WTC11 (cell line): ENCODE data around the gene LMLN. TPM values are rescaled to one million over a fixed set of nuclear protein-coding genes. Genes with fewer than 3 reads are reported as not detected.

Experiments
- ATAC-seq: fragments of 200-7000 bp; cut with Tn5 transposase; 2 replicates; pipeline ENCODE4 v1.10.0; 2021; ENCODE audit warnings: mild to moderate bottlenecking, moderate library complexity
- CTCF ChIA-PET: fragments of 300-600 bp; sonication (Branson Sonifier 250); formaldehyde crosslinking; loops from one replicate; lab custom pipeline; 2021; ENCODE audit warnings: antibody characterized with exemption; lab: Charles Lee
- POLR2A ChIA-PET: fragments of 350-600 bp; sonication (Branson Sonifier 250); formaldehyde crosslinking; loops from one replicate; lab custom pipeline; 2021; ENCODE audit warnings: antibody characterized with exemption; lab: Charles Lee
- DNase-seq: peaks from one replicate; pipeline ENCODE4 v3.0.0; 2021; ENCODE audit warnings: low spot score
- H3K27ac Mint-ChIP-seq: 2 replicates; pipeline ENCODE4 v1.8.0; 2021; ENCODE audit warnings: mixed read lengths
- H3K27me3 Mint-ChIP-seq: 2 replicates; pipeline ENCODE4 v1.8.0; 2021; ENCODE audit warnings: low read depth, mild to moderate bottlenecking, moderate library complexity, mixed read lengths
- H3K36me3 Mint-ChIP-seq: 2 replicates; pipeline ENCODE4 v1.8.0; 2021; ENCODE audit warnings: mixed read lengths
- H3K4me1 Mint-ChIP-seq: 2 replicates; pipeline ENCODE4 v1.8.0; 2022; ENCODE audit warnings: mixed read lengths
- H3K4me3 Mint-ChIP-seq: 2 replicates; pipeline ENCODE4 v1.8.0; 2021; ENCODE audit warnings: mild to moderate bottlenecking, moderate library complexity, mixed read lengths
- H3K9me3 Mint-ChIP-seq: 2 replicates; pipeline ENCODE4 v1.8.0; 2021; ENCODE audit warnings: mixed read lengths
- ATF1 ChIP-seq: sonication (generic); formaldehyde crosslinking; IDR thresholded peaks from 2 replicates; pipeline ENCODE4 v1.8.1; 2023; ENCODE audit warnings: mild to moderate bottlenecking, moderate library complexity, missing genetic modification reagents
- FOXJ3 ChIP-seq: sonication (generic); formaldehyde crosslinking; IDR thresholded peaks from 2 replicates; pipeline ENCODE4 v1.9.0; 2021; ENCODE audit warnings: missing genetic modification reagents, mild to moderate bottlenecking, borderline replicate concordance
- FOXK1 ChIP-seq: sonication (generic); formaldehyde crosslinking; IDR thresholded peaks from 2 replicates; pipeline ENCODE4 v1.8.0; 2022; ENCODE audit warnings: mild to moderate bottlenecking, moderate library complexity, missing genetic modification reagents
- IRF2 ChIP-seq: sonication (generic); formaldehyde crosslinking; IDR thresholded peaks from 2 replicates; pipeline ENCODE4 v1.8.0; 2022; ENCODE audit warnings: low read depth, missing genetic modification reagents, borderline replicate concordance
- OVOL2 ChIP-seq: fragments of 250-450 bp; sonication (Bioruptor Pico); IDR thresholded peaks from 2 replicates; pipeline ENCODE4 v1.9.0; 2021; ENCODE audit warnings: mild to moderate bottlenecking, borderline replicate concordance
- TCF7 ChIP-seq: sonication (generic); formaldehyde crosslinking; IDR thresholded peaks from 2 replicates; pipeline ENCODE4 v1.8.0; 2022; ENCODE audit warnings: mild to moderate bottlenecking, low read depth, missing genetic modification reagents, moderate library complexity
- ZBTB21 ChIP-seq: sonication (generic); formaldehyde crosslinking; IDR thresholded peaks from 2 replicates; pipeline ENCODE4 v1.8.1; 2023; ENCODE audit warnings: mild to moderate bottlenecking, missing genetic modification reagents, borderline replicate concordance
- ZNF121 ChIP-seq: sonication (generic); formaldehyde crosslinking; IDR thresholded peaks from 2 replicates; pipeline ENCODE4 v1.8.0; 2023; ENCODE audit warnings: missing genetic modification reagents
- ZNF219 ChIP-seq: sonication (generic); formaldehyde crosslinking; IDR thresholded peaks from 2 replicates; pipeline ENCODE4 v1.8.0; 2023; ENCODE audit warnings: missing genetic modification reagents, mild to moderate bottlenecking, borderline replicate concordance
- ZNF317 ChIP-seq: sonication (generic); formaldehyde crosslinking; IDR thresholded peaks from 2 replicates; pipeline ENCODE4 v1.8.1; 2023; ENCODE audit warnings: low read depth, mild to moderate bottlenecking, moderate library complexity, missing genetic modification reagents, borderline replicate concordance
- total RNA-seq: library from RNA; stranded (reverse); gene quantifications from 3 replicates; pipeline ENCODE4 v1.2.3, GENCODE V29; 2021
- TF ChIP-seq, protein P1 (sequence below): sonication (generic); formaldehyde crosslinking; IDR thresholded peaks from 2 replicates; pipeline ENCODE4 v1.8.1; 2023; ENCODE audit warnings: mild to moderate bottlenecking, missing genetic modification reagents
- TF ChIP-seq, protein P2 (sequence below): sonication (generic); formaldehyde crosslinking; IDR thresholded peaks from 2 replicates; pipeline ENCODE4 v1.8.0; 2023; ENCODE audit warnings: missing genetic modification reagents, mild to moderate bottlenecking, borderline replicate concordance
- TF ChIP-seq, protein P3 (sequence below): sonication (generic); formaldehyde crosslinking; IDR thresholded peaks from 2 replicates; pipeline ENCODE4 v1.8.1; 2023; ENCODE audit warnings: mild to moderate bottlenecking, missing genetic modification reagents, moderate library complexity
- TF ChIP-seq, protein P4 (sequence below): fragments of 250-450 bp; sonication (Bioruptor Pico); IDR thresholded peaks from 2 replicates; pipeline ENCODE4 v1.9.0; 2021; ENCODE audit warnings: mild to moderate bottlenecking, borderline replicate concordance
- TF ChIP-seq, protein P5 (sequence below): sonication (generic); formaldehyde crosslinking; IDR thresholded peaks from 2 replicates; pipeline ENCODE4 v1.8.1; 2023; ENCODE audit warnings: mild to moderate bottlenecking, missing genetic modification reagents, moderate library complexity

The LMLN gene
- total RNA-seq, 1 experiment from 2014 or later, result 5.2 TPM

DNA sequence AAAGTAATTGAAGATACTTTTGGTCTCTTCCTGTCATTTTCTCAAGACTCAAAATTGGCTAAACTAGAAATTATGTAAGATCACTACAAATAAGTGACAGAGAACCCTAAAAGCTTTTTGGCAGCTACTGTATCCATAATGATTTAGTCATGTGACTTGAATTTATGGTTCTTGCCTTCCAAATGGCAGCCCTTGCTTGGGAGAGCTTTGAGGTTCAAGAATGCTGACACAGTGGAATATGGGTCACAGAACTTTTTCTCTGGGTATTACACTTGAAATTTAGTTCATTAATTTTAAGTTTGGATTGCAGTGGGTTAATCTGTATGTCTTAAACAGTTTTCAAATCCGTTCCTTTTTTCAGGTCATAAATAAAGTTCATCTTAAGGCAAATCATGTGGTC is 14.0 kb downstream of the LMLN start:
- Mint-ChIP-seq H3K27me3 (no peaks in the 10 kb centered on the region), H3K36me3 (peaks cover 15% of the 10 kb centered on the region)
- POLR2A ChIA-PET, result no interaction called here
- no peak for TF ChIP-seq OVOL2 (CRISPR knock-in tag)
- no peak for TF ChIP-seq ATF1 (CRISPR knock-in tag)
- TF ChIP-seq ZBTB21 (CRISPR knock-in tag), result no peak
- no peak for TF ChIP-seq ZNF317 (CRISPR knock-in tag)
- TF ChIP-seq IRF2 (CRISPR knock-in tag), result no peak
- no peak for TF ChIP-seq FOXK1 (CRISPR knock-in tag)
- TF ChIP-seq TCF7, result no peak
- TF ChIP-seq ZNF219, result no peak
- no peak for TF ChIP-seq FOXJ3 (CRISPR knock-in tag)
- TF ChIP-seq, protein P1, sequence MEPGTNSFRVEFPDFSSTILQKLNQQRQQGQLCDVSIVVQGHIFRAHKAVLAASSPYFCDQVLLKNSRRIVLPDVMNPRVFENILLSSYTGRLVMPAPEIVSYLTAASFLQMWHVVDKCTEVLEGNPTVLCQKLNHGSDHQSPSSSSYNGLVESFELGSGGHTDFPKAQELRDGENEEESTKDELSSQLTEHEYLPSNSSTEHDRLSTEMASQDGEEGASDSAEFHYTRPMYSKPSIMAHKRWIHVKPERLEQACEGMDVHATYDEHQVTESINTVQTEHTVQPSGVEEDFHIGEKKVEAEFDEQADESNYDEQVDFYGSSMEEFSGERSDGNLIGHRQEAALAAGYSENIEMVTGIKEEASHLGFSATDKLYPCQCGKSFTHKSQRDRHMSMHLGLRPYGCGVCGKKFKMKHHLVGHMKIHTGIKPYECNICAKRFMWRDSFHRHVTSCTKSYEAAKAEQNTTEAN (CRISPR knock-in tag), result no peak
- TF ChIP-seq, protein P2, sequence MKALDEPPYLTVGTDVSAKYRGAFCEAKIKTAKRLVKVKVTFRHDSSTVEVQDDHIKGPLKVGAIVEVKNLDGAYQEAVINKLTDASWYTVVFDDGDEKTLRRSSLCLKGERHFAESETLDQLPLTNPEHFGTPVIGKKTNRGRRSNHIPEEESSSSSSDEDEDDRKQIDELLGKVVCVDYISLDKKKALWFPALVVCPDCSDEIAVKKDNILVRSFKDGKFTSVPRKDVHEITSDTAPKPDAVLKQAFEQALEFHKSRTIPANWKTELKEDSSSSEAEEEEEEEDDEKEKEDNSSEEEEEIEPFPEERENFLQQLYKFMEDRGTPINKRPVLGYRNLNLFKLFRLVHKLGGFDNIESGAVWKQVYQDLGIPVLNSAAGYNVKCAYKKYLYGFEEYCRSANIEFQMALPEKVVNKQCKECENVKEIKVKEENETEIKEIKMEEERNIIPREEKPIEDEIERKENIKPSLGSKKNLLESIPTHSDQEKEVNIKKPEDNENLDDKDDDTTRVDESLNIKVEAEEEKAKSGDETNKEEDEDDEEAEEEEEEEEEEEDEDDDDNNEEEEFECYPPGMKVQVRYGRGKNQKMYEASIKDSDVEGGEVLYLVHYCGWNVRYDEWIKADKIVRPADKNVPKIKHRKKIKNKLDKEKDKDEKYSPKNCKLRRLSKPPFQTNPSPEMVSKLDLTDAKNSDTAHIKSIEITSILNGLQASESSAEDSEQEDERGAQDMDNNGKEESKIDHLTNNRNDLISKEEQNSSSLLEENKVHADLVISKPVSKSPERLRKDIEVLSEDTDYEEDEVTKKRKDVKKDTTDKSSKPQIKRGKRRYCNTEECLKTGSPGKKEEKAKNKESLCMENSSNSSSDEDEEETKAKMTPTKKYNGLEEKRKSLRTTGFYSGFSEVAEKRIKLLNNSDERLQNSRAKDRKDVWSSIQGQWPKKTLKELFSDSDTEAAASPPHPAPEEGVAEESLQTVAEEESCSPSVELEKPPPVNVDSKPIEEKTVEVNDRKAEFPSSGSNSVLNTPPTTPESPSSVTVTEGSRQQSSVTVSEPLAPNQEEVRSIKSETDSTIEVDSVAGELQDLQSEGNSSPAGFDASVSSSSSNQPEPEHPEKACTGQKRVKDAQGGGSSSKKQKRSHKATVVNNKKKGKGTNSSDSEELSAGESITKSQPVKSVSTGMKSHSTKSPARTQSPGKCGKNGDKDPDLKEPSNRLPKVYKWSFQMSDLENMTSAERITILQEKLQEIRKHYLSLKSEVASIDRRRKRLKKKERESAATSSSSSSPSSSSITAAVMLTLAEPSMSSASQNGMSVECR, result no peak
- TF ChIP-seq, protein P3, sequence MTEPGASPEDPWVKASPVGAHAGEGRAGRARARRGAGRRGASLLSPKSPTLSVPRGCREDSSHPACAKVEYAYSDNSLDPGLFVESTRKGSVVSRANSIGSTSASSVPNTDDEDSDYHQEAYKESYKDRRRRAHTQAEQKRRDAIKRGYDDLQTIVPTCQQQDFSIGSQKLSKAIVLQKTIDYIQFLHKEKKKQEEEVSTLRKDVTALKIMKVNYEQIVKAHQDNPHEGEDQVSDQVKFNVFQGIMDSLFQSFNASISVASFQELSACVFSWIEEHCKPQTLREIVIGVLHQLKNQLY (CRISPR knock-in tag), result no peak
- no peak for TF ChIP-seq ZNF121
- TF ChIP-seq, protein P4, sequence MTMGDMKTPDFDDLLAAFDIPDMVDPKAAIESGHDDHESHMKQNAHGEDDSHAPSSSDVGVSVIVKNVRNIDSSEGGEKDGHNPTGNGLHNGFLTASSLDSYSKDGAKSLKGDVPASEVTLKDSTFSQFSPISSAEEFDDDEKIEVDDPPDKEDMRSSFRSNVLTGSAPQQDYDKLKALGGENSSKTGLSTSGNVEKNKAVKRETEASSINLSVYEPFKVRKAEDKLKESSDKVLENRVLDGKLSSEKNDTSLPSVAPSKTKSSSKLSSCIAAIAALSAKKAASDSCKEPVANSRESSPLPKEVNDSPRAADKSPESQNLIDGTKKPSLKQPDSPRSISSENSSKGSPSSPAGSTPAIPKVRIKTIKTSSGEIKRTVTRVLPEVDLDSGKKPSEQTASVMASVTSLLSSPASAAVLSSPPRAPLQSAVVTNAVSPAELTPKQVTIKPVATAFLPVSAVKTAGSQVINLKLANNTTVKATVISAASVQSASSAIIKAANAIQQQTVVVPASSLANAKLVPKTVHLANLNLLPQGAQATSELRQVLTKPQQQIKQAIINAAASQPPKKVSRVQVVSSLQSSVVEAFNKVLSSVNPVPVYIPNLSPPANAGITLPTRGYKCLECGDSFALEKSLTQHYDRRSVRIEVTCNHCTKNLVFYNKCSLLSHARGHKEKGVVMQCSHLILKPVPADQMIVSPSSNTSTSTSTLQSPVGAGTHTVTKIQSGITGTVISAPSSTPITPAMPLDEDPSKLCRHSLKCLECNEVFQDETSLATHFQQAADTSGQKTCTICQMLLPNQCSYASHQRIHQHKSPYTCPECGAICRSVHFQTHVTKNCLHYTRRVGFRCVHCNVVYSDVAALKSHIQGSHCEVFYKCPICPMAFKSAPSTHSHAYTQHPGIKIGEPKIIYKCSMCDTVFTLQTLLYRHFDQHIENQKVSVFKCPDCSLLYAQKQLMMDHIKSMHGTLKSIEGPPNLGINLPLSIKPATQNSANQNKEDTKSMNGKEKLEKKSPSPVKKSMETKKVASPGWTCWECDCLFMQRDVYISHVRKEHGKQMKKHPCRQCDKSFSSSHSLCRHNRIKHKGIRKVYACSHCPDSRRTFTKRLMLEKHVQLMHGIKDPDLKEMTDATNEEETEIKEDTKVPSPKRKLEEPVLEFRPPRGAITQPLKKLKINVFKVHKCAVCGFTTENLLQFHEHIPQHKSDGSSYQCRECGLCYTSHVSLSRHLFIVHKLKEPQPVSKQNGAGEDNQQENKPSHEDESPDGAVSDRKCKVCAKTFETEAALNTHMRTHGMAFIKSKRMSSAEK (CRISPR knock-in tag), result no peak
- TF ChIP-seq, protein P5, sequence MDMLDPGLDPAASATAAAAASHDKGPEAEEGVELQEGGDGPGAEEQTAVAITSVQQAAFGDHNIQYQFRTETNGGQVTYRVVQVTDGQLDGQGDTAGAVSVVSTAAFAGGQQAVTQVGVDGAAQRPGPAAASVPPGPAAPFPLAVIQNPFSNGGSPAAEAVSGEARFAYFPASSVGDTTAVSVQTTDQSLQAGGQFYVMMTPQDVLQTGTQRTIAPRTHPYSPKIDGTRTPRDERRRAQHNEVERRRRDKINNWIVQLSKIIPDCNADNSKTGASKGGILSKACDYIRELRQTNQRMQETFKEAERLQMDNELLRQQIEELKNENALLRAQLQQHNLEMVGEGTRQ (CRISPR knock-in tag), result no peak
- TF ChIP-seq, all 79 proteins: peak for 0
- H3K27ac Mint-ChIP-seq, result no peak overlapping the region
- peaks cover 27% of the 10 kb centered on the region for H3K9me3 Mint-ChIP-seq
- no peak for DNase-seq
- no peak for ATAC-seq
- H3K4me1 Mint-ChIP-seq, result no peaks in the 10 kb centered on the region
- H3K4me3 Mint-ChIP-seq, result no peak overlapping the region
- CTCF ChIA-PET, result no interaction called here
